HT-29 (cell line): ENCODE results near the gene CAMK2D. TPM values are rescaled to one million over a fixed set of nuclear protein-coding genes. Genes with fewer than 3 reads are reported as not detected.

Experiments used
- DNase-seq: peaks from one replicate; pipeline ENCODE4 v3.0.0-alpha.2; 2015; ENCODE audit warnings: low spot score
- total RNA-seq: library from RNA; depleted of rRNA; stranded (reverse); fragments of >200 nt; shearing (Covaris generic); gene quantifications from 2 replicates; pipeline ENCODE4 v1.2.3, GENCODE V29; 2014

The CAMK2D gene
- total RNA-seq, 1 experiment from 2014 or later, result 41.1 TPM

GRCh38 chr4:113442826-113443225 is 318.7 kb downstream of the CAMK2D start:
- no peak for DNase-seq

- no peak for DNase-seq
Observed at GRCh38 chr4:113440371-113440770, 321.2 kb downstream of the CAMK2D start.

GRCh38 chr4:113438596-113438995 is 322.9 kb downstream of the CAMK2D start:
- DNase-seq, result no peak

GRCh38 chr4:113437129-113437528 is 324.4 kb downstream of the CAMK2D start:
- no peak for DNase-seq

GRCh38 chr4:113436360-113436759 is 325.2 kb downstream of the CAMK2D start:
- no peak for DNase-seq

GRCh38 chr4:113435893-113436292 is 325.6 kb downstream of the CAMK2D start:
- DNase-seq, result peak; percentile 84

GRCh38 chr4:113434247-113434587 is 327.3 kb downstream of the CAMK2D start:
- DNase-seq, result no peak

- no peak for DNase-seq
Observed at GRCh38 chr4:113433536-113434246, 327.8 kb downstream of the CAMK2D start.

GRCh38 chr4:113433116-113433515 is 328.4 kb downstream of the CAMK2D start:
- no peak for DNase-seq

GRCh38 chr4:113423631-113424030 is 337.9 kb downstream of the CAMK2D start:
- no peak for DNase-seq

- no peak for DNase-seq
Observed at GRCh38 chr4:113420938-113421337, 340.6 kb downstream of the CAMK2D start.

GRCh38 chr4:113419631-113420030 is 341.9 kb downstream of the CAMK2D start:
- no peak for DNase-seq

- peak; percentile 52 for DNase-seq
Observed at GRCh38 chr4:113411496-113411938, 350.0 kb downstream of the CAMK2D start.

GRCh38 chr4:113410686-113411085 is 350.9 kb downstream of the CAMK2D start:
- no peak for DNase-seq

GRCh38 chr4:113409181-113409580 is 352.4 kb downstream of the CAMK2D start:
- no peak for DNase-seq

GRCh38 chr4:113407409-113407808 is 354.1 kb downstream of the CAMK2D start:
- no peak for DNase-seq

- no peak for DNase-seq
Observed at GRCh38 chr4:113406723-113407016, 354.9 kb downstream of the CAMK2D start.

- DNase-seq, result no peak
Observed at GRCh38 chr4:113405874-113406722, 355.4 kb downstream of the CAMK2D start.

GRCh38 chr4:113404841-113405240 is 356.7 kb downstream of the CAMK2D start:
- DNase-seq, result no peak

GRCh38 chr4:113404167-113404571 is 357.4 kb downstream of the CAMK2D start:
- DNase-seq, result no peak
